A673 (cell line): ENCODE measurements around the gene DHCR24.

Experiments
- EZH2 ChIP-seq: fragments of 200-600 bp; sonication (generic); IDR thresholded peaks from 2 replicates; pipeline ENCODE4 v1.6.1; 2017; ENCODE audit warnings: borderline replicate concordance, low read depth, mild to moderate bottlenecking, mixed read lengths, antibody characterized with exemption, low read length; ENCODE audit not compliant: poor library complexity, severe bottlenecking
- TF ChIP-seq, protein P1 (sequence below): fragments of 300-800, 200-600 bp; sonication (generic); conservative IDR thresholded peaks from 2 replicates; pipeline ENCODE4 v1.5.1; 2017; ENCODE audit warnings: low read depth, mild to moderate bottlenecking, antibody characterized with exemption, low read length, moderate library complexity, mixed read lengths

DNA sequence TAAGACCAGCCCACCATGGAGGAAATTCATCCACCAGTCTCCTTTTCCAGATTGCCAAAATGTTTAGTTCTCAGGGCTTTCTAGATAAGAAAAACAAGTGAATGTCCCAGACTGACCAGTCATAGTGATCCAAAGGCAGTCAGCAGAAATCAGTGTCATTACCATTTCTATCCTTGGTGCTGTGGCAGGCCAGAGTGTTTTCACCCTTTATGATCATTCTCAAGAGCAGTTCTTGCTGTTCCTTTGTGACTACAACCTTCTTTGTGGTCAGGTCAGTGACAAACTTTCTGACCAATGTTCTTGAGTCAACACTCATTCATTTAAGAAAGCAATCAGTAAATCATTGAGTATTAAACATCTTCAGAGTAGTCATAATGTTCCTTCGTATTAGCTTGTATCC lies 7.3 kb upstream of the DHCR24 start:
- no peak for TF ChIP-seq EZH2
- TF ChIP-seq, protein P1, sequence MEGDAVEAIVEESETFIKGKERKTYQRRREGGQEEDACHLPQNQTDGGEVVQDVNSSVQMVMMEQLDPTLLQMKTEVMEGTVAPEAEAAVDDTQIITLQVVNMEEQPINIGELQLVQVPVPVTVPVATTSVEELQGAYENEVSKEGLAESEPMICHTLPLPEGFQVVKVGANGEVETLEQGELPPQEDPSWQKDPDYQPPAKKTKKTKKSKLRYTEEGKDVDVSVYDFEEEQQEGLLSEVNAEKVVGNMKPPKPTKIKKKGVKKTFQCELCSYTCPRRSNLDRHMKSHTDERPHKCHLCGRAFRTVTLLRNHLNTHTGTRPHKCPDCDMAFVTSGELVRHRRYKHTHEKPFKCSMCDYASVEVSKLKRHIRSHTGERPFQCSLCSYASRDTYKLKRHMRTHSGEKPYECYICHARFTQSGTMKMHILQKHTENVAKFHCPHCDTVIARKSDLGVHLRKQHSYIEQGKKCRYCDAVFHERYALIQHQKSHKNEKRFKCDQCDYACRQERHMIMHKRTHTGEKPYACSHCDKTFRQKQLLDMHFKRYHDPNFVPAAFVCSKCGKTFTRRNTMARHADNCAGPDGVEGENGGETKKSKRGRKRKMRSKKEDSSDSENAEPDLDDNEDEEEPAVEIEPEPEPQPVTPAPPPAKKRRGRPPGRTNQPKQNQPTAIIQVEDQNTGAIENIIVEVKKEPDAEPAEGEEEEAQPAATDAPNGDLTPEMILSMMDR: no peak
